ENCODE data around the gene PLEKHA5.

DNA sequence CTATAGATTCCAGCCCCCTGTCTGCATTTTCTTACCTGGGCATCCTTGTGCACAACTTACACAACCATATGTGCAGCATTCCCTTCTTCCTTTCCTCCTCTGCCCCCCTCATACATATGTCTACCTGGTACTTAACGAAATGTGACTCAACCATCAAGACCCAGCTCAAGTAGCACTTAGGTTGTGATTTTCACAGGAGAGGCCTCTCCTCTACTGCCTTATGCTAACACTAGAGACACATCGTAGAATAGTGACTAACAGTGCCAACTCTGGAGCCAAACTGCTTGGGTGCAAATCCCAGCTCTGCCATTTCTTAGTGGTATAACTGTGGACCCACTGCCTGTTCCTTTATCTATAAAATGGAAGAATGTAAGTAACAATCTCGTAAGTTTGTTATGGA lies 24.1 kb upstream of the PLEKHA5 start:
- TF ChIP-seq, protein P1, sequence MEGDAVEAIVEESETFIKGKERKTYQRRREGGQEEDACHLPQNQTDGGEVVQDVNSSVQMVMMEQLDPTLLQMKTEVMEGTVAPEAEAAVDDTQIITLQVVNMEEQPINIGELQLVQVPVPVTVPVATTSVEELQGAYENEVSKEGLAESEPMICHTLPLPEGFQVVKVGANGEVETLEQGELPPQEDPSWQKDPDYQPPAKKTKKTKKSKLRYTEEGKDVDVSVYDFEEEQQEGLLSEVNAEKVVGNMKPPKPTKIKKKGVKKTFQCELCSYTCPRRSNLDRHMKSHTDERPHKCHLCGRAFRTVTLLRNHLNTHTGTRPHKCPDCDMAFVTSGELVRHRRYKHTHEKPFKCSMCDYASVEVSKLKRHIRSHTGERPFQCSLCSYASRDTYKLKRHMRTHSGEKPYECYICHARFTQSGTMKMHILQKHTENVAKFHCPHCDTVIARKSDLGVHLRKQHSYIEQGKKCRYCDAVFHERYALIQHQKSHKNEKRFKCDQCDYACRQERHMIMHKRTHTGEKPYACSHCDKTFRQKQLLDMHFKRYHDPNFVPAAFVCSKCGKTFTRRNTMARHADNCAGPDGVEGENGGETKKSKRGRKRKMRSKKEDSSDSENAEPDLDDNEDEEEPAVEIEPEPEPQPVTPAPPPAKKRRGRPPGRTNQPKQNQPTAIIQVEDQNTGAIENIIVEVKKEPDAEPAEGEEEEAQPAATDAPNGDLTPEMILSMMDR (IDR thresholded peaks at IDR 0.05), result no peak
- no peak for TF ChIP-seq POLR2AphosphoS5 (IDR thresholded peaks at IDR 0.05)
- no peak for TF ChIP-seq POLR2A (IDR thresholded peaks at IDR 0.05)
